Subcutaneous abdominal adipose tissue (tissue), 5 donors: ENCODE measurements around the gene MORN1.
A peak's percentile ranks its signal among the peaks of the same experiment; 100 is the strongest.

ENCODE experiments used
- H3K27ac ChIP-seq: one replicate; pipeline ENCODE4 v1.7.0; 2013; ENCODE audit warnings: low read depth, mild to moderate bottlenecking, inconsistent platforms, low read length, moderate library complexity
- H3K27me3 ChIP-seq, 5 donors: one replicate each; pipeline ENCODE4 v1.7.0; 2013; ENCODE audit warnings: low read length in 5 of 5, inconsistent platforms in 1 of 5; ENCODE audit not compliant: control insufficient read depth in 5 of 5, insufficient read depth in 4 of 5
- H3K36me3 ChIP-seq, 5 donors: one replicate each; pipeline ENCODE4 v1.7.0; 2013; ENCODE audit warnings: low read length in 5 of 5; ENCODE audit not compliant: control insufficient read depth in 5 of 5, insufficient read depth in 5 of 5
- H3K4me1 ChIP-seq, 5 donors: one replicate each; pipeline ENCODE4 v1.7.0; 2013; ENCODE audit warnings: low read length in 5 of 5, mild to moderate bottlenecking in 3 of 5, moderate library complexity in 1 of 5; ENCODE audit not compliant: control insufficient read depth in 5 of 5, insufficient read depth in 5 of 5
- H3K4me3 ChIP-seq, 5 donors: one replicate each; pipeline ENCODE4 v1.7.0; 2013; ENCODE audit warnings: low read length in 5 of 5, low read depth in 1 of 5
- H3K9ac ChIP-seq, 5 donors: one replicate each; pipeline ENCODE4 v1.7.0; 2013; ENCODE audit warnings: low read length in 5 of 5, mild to moderate bottlenecking in 4 of 5, moderate library complexity in 3 of 5
- H3K9me3 ChIP-seq, 5 donors: one replicate each; pipeline ENCODE4 v1.7.0; 2013; ENCODE audit warnings: low read length in 5 of 5; ENCODE audit not compliant: control insufficient read depth in 5 of 5
- donor health status: healthy.
- donor health status: healthy.
- donor health status: healthy.
- donor health status: healthy.
- donor health status: healthy.

Gene MORN1

DNA sequence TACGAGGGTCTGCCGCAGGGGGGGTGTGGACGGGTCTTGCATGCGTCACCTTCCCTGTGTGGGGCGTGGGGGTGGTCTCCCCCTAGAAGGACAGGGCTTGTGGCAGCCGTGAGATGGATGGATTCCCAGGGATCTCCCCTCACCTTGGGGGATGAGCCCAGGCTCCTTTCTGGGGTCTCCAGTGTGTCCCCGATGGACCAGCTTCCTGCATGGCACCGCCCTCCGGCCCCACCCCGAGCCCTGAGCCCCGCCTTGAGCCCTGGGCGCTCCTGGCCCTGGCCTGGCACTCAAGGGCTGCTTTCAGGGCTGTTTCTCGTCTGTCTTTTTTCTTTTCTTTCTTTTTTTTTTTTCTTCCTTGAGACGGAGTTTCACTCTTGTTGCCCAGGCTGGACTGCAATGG, 103.7 kb downstream of the MORN1 start:
- Histone ChIP-seq H3K4me1 (peaks cover 10 to 82% (median 61%) of the 10 kb centered on the region in 5 donors), H3K27ac (no peak overlapping the region), H3K36me3 (peaks cover 0 to 2% (median 0%) of the 10 kb centered on the region in 5 donors)

GRCh38 chr1:2286923-2287322, 104.4 kb downstream of the MORN1 start:
- Histone ChIP-seq H3K4me3 (no peak overlapping the region), H3K27me3 (no peaks in the 10 kb centered on the region), H3K36me3 (peaks cover 0 to 6% (median 0%) of the 10 kb centered on the region in 5 donors), H3K27ac (no peak overlapping the region), H3K4me1 (peaks cover 9 to 78% (median 54%) of the 10 kb centered on the region in 5 donors), H3K9me3 (no peaks in the 10 kb centered on the region), H3K9ac (no peak overlapping the region)

More for the DNA sequence above, 103.7 kb downstream of the MORN1 start:
- Histone ChIP-seq H3K9ac (no peak overlapping the region), H3K4me3 (no peak overlapping the region), H3K27me3 (no peaks in the 10 kb centered on the region), H3K9me3 (no peaks in the 10 kb centered on the region)

GRCh38 chr1:2284932-2285331, 106.4 kb downstream of the MORN1 start:
- H3K27me3 ChIP-seq = no peaks in the 10 kb centered on the region
- H3K9me3 ChIP-seq = no peaks in the 10 kb centered on the region
- no peak overlapping the region for H3K9ac ChIP-seq
- peak overlapping the region; percentile 70 for H3K27ac ChIP-seq
- H3K4me1 ChIP-seq = peaks cover 2 to 59% (median 35%) of the 10 kb centered on the region in 5 donors
- H3K4me3 ChIP-seq = no peak overlapping the region
- peaks cover 0 to 6% (median 0%) of the 10 kb centered on the region in 5 donors for H3K36me3 ChIP-seq

- H3K27ac ChIP-seq = peak overlapping the region; percentile 70
- H3K27me3 ChIP-seq = no peaks in the 10 kb centered on the region
- H3K36me3 ChIP-seq = peaks cover 0 to 6% (median 0%) of the 10 kb centered on the region in 5 donors
- H3K4me3 ChIP-seq = no peak overlapping the region
- peaks cover 0 to 60% (median 37%) of the 10 kb centered on the region in 5 donors for H3K4me1 ChIP-seq
- H3K9ac ChIP-seq = peak overlapping the region in 1 of 5 donors; percentile 25
- no peaks in the 10 kb centered on the region for H3K9me3 ChIP-seq
Measured at GRCh38 chr1:2283991-2284895, 107.1 kb downstream of the MORN1 start.

DNA sequence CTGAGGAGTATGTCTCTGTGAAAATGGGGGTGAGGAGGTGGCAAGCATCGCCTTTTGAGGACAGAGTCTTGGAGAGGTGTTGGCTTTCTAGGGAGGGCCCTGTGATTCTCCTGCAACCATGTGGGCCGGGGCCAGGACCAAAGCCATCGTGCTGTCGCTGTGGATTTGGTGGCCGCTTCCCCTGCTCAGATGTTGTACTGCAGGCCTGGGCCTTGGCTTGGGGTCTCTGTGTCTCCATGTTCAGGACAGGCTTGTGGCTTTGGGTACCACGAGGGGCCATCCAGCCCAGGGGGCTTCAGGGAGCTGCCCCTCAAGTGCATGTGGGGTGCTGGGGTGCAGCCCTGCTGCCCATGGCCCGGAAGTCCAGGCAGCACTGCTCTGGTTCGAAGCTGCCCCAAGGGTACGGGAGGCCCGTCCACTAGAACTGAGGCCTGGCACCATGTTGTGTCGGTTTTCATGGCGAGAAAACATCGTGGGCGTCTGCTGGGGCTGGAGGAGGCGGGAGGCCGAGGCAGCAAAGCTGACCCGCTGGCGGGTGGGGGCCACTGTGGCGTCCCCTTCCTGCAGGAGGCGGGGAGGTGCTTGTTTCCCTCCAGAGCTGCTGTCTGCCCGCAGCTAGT, 107.9 kb downstream of the MORN1 start:
- peak overlapping the region; percentile 70 for H3K27ac ChIP-seq
- H3K4me3 ChIP-seq = no peak overlapping the region
- peaks cover 3 to 60% (median 37%) of the 10 kb centered on the region in 5 donors for H3K4me1 ChIP-seq
- peak overlapping the region in 1 of 5 donors; percentile 69 for H3K9ac ChIP-seq
- no peaks in the 10 kb centered on the region for H3K9me3 ChIP-seq
- H3K36me3 ChIP-seq = peaks cover 0 to 6% (median 0%) of the 10 kb centered on the region in 5 donors
- H3K27me3 ChIP-seq = no peaks in the 10 kb centered on the region

DNA sequence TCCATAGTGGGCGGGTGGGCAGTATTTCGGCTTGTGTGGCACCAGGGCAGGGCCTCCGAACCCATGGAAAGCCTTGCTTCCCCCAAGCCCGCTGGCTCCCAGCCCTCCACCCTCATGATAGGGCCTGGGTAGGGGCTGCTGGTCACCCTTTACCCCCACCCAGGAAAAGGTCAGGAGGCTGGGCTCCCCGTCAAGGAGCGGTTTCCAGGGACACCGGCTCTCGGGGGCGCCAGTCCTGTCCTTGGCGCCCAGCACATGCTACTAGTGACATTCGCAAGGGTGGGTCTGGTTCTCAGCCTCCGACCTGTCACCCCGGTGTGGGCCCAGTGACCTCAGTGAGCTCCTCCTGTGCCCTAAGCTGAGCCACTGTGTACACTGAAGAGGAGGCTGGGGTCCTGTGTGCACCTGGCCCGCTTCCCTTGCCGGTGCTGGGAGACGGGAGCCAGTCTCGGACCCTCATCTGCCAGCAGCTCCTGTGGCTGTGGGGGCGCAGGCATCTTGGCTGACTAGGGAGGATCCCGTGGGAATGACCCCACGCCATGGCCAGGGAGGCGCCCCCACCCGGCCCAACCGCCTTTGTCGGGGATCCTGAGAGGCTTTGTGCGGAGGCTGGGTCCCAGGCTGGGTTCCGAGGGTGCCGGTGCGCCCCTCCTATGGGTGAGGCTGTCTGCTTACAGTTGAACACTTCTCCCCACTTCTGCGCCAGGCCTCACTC, 108.6 kb downstream of the MORN1 start:
- no peaks in the 10 kb centered on the region for H3K27me3 ChIP-seq
- H3K27ac ChIP-seq = peak overlapping the region; percentile 70
- no peak overlapping the region for H3K4me3 ChIP-seq
- peaks cover 9 to 64% (median 43%) of the 10 kb centered on the region in 5 donors for H3K4me1 ChIP-seq
- peak overlapping the region in 2 of 5 donors; percentile 20 to 69 for H3K9ac ChIP-seq
- H3K9me3 ChIP-seq = no peaks in the 10 kb centered on the region
- H3K36me3 ChIP-seq = peaks cover 0 to 10% (median 2%) of the 10 kb centered on the region in 5 donors

GRCh38 chr1:2279817-2280216, 111.5 kb downstream of the MORN1 start:
- Histone ChIP-seq H3K36me3 (peaks cover 0 to 13% (median 5%) of the 10 kb centered on the region in 5 donors), H3K27ac (peak overlapping the region; percentile 90), H3K27me3 (no peaks in the 10 kb centered on the region), H3K4me3 (no peak overlapping the region), H3K4me1 (peaks cover 16 to 77% (median 69%) of the 10 kb centered on the region in 5 donors), H3K9me3 (no peaks in the 10 kb centered on the region), H3K9ac (peak overlapping the region in 1 of 5 donors; percentile 25)

DNA sequence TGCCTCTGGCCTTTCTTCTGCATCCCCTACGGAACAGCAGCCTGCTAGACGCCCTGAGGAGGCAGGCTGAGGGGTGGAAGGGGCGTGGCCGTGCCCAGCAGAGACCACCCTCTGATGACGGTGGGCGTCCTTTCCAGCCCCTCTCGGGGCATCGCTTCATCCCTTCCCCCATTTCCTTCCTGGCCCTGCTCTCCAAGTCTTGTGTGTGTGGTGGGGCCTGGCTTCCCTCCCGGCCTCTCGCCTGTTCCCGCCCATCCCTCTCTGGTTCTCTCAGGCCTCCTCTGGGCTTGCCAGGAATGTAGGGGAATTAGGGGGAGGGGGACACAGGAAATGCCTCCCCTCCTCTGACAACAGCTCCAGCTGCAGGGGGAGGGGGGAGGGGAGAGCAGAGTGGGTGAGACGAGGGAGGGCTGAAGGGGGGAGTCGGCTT, 112.1 kb downstream of the MORN1 start:
- peaks cover 0 to 13% (median 5%) of the 10 kb centered on the region in 5 donors for H3K36me3 ChIP-seq
- H3K4me3 ChIP-seq = peak overlapping the region in 3 of 5 donors; percentile 0 to 40 (median 13)
- no peaks in the 10 kb centered on the region for H3K9me3 ChIP-seq
- H3K27ac ChIP-seq = peak overlapping the region; percentile 90
- H3K27me3 ChIP-seq = no peaks in the 10 kb centered on the region
- H3K9ac ChIP-seq = peak overlapping the region in 3 of 5 donors; percentile 0 to 51 (median 43)
- H3K4me1 ChIP-seq = peaks cover 16 to 77% (median 71%) of the 10 kb centered on the region in 5 donors

- peak overlapping the region; percentile 90 for H3K27ac ChIP-seq
- peak overlapping the region in 3 of 5 donors; percentile 0 to 40 (median 13) for H3K4me3 ChIP-seq
- H3K27me3 ChIP-seq = no peaks in the 10 kb centered on the region
- peak overlapping the region in 3 of 5 donors; percentile 0 to 51 (median 43) for H3K9ac ChIP-seq
- peaks cover 0 to 13% (median 5%) of the 10 kb centered on the region in 5 donors for H3K36me3 ChIP-seq
- H3K9me3 ChIP-seq = no peaks in the 10 kb centered on the region
- peaks cover 17 to 77% (median 71%) of the 10 kb centered on the region in 5 donors for H3K4me1 ChIP-seq
Measured at GRCh38 chr1:2278591-2279209, 112.7 kb downstream of the MORN1 start.
